ENCODE measurements around the gene C10orf143. TPM values are rescaled to one million over a fixed set of nuclear protein-coding genes. Genes with fewer than 3 reads are reported as not detected.

Gene C10orf143
- total and polyA plus RNA-seq, 2 of the 8 experiments (the other 6 are each of a cell fraction or from before 2014, with no cell fraction given): 1.6 to 2.0 TPM

GRCh38 chr10:130140425-130140824, 29.8 kb upstream of the C10orf143 start:
- no peak overlapping the region for H3K14ac ChIP-seq (ENCODE audit: insufficient read length)
- 89% methylated on average over 1 of the region's 1 CpG; no CpG with 5 or more reads in 1 of the 2 experiments for WGBS, 2 experiments (ENCODE audit: extremely low coverage in 1 of 2, insufficient coverage in 1 of 2, insufficient read length in 1 of 2, insufficient replicate concordance in 2 of 2, low coverage in 1 of 2, low lambda C conversion rate in 2 of 2, missing lambda C conversion rate in 1 of 2)
- no peak overlapping the region for H3K9ac ChIP-seq (replicated peaks in 1 of 4; ENCODE audit: extremely low read depth in 1 of 4, low read depth in 3 of 4, low read length in 3 of 4)
- no peak overlapping the region for H2BK12ac ChIP-seq (ENCODE audit: low read depth, low read length)
- no peaks in the 10 kb centered on the region for H3K9me3 ChIP-seq (ENCODE audit: insufficient read depth in 2 of 2, low read depth in 1 of 2, low read length in 1 of 2)
- no peak overlapping the region for H2BK15ac ChIP-seq (ENCODE audit: low read length)
- no peak overlapping the region for H3K4me3 ChIP-seq (ENCODE audit: extremely low read depth in 1 of 4, insufficient read depth in 2 of 4, low read depth in 3 of 4, low read length in 4 of 4)
- DNase-seq (ENCODE audit: low read depth in 1 of 2, low spot score in 2 of 2): no peak
- no peak overlapping the region for H2AK5ac ChIP-seq (ENCODE audit: low read depth, low read length)
- H3K27me3 ChIP-seq (replicated peaks in 1 of 4; ENCODE audit: control insufficient read depth in 3 of 4, extremely low read depth in 1 of 4, insufficient read depth in 3 of 4, low read length in 3 of 4): no peaks in the 10 kb centered on the region
- H3K79me1 ChIP-seq (ENCODE audit: low read depth, low read length): peaks cover 2% of the 10 kb centered on the region; the same call in 1 of the 2 replicates
- H3K23ac ChIP-seq (ENCODE audit: insufficient read length): no peak overlapping the region
- H3K4ac ChIP-seq (replicated peaks; ENCODE audit: insufficient read length, low read depth, low read length): no peak overlapping the region
- no peak overlapping the region for H2AFZ ChIP-seq (ENCODE audit: low read length)
- H3K79me2 ChIP-seq (ENCODE audit: control insufficient read depth in 1 of 2, insufficient read depth in 2 of 2, low read length in 2 of 2): peaks cover 29 to 87% of the 10 kb centered on the region in 2 experiments
- H4K5ac ChIP-seq (ENCODE audit: insufficient read length, low read depth, low read length): no peak overlapping the region
- H2BK5ac ChIP-seq (ENCODE audit: low read depth, low read length): no peak overlapping the region
- H3K23me2 ChIP-seq (ENCODE audit: low read depth, low read length): peaks cover 11% of the 10 kb centered on the region; the same call in 1 of the 2 replicates
- POLR2A ChIA-PET (ENCODE audit: partially characterized antibody): interaction anchor here (4.7 kb wide), 1 partner anchor 30 kb away, joined by 28 read pairs; the partner anchor contains the start of gene C10orf143
- H3K56ac ChIP-seq (replicated peaks; ENCODE audit: insufficient read length, low read depth, low read length): no peak overlapping the region
- no peak overlapping the region for H4K8ac ChIP-seq (ENCODE audit: extremely low read depth, insufficient read depth, low read length)
- CTCF ChIA-PET (ENCODE audit: partially characterized antibody): interaction anchor here (1.9 kb wide), 1 partner anchor 13 kb away, joined by 5 read pairs; no protein-coding TSS in a partner anchor
- H2BK120ac ChIP-seq (replicated peaks; ENCODE audit: low read depth, low read length): no peak overlapping the region
- no peak overlapping the region for H3K27ac ChIP-seq (ENCODE audit: low read depth, low read length)
- H4K20me1 ChIP-seq (replicated peaks in 1 of 2; ENCODE audit: control insufficient read depth in 1 of 2, insufficient read depth in 2 of 2, low read length in 2 of 2): peaks cover 8 to 24% of the 10 kb centered on the region in 2 experiments
- no peaks in the 10 kb centered on the region for H3K36me3 ChIP-seq (ENCODE audit: control insufficient read depth in 2 of 4, insufficient read depth in 4 of 4, low read length in 3 of 4)
- H4K91ac ChIP-seq (replicated peaks; ENCODE audit: insufficient read length, low read length): no peak overlapping the region
- H2BK20ac ChIP-seq (ENCODE audit: low read length): no peak overlapping the region
- H3K4me2 ChIP-seq (ENCODE audit: insufficient read depth in 1 of 2, low read depth in 2 of 2, low read length in 2 of 2): no peak overlapping the region
- H3K4me1 ChIP-seq (replicated peaks in 1 of 4; ENCODE audit: control insufficient read depth in 3 of 4, insufficient read depth in 4 of 4, low read length in 3 of 4): peaks cover 2 to 7% (median 4%) of the 10 kb centered on the region in 4 experiments; a peak in 5 of 7 replicates
- H3K18ac ChIP-seq (ENCODE audit: extremely low read depth, low read length): no peak overlapping the region
- no peak for FAIRE-seq
- TF ChIP-seq ASH2L (IDR thresholded peaks at IDR 0.05; ENCODE audit: low read length): no peak
- TF ChIP-seq RBBP5 (IDR thresholded peaks at IDR 0.05; ENCODE audit: borderline replicate concordance, low read depth, low read length): no peak
- no peak for TF ChIP-seq PHF8 (conservative IDR thresholded peaks at IDR 0.05; ENCODE audit: low read depth, low read length)
- TF ChIP-seq RXRA (IDR thresholded peaks at IDR 0.05; ENCODE audit: insufficient read depth, low read depth, low read length): no peak
- TF ChIP-seq MAFK (IDR thresholded peaks at IDR 0.05; ENCODE audit: low read depth, low read length): no peak
- no peak for TF ChIP-seq EZH2 (IDR thresholded peaks at IDR 0.05; ENCODE audit: low read depth, low read length, severe bottlenecking)
- no peak for TF ChIP-seq RFX5 (IDR thresholded peaks at IDR 0.05; ENCODE audit: borderline replicate concordance, low read depth, low read length)
- no peak for TF ChIP-seq SIX5 (IDR thresholded peaks at IDR 0.05; ENCODE audit: low read depth, low read length)
- TF ChIP-seq, protein P1, sequence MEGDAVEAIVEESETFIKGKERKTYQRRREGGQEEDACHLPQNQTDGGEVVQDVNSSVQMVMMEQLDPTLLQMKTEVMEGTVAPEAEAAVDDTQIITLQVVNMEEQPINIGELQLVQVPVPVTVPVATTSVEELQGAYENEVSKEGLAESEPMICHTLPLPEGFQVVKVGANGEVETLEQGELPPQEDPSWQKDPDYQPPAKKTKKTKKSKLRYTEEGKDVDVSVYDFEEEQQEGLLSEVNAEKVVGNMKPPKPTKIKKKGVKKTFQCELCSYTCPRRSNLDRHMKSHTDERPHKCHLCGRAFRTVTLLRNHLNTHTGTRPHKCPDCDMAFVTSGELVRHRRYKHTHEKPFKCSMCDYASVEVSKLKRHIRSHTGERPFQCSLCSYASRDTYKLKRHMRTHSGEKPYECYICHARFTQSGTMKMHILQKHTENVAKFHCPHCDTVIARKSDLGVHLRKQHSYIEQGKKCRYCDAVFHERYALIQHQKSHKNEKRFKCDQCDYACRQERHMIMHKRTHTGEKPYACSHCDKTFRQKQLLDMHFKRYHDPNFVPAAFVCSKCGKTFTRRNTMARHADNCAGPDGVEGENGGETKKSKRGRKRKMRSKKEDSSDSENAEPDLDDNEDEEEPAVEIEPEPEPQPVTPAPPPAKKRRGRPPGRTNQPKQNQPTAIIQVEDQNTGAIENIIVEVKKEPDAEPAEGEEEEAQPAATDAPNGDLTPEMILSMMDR (IDR thresholded peaks at IDR 0.05; ENCODE audit: control extremely low read depth in 1 of 3, insufficient read depth in 1 of 3, low read depth in 1 of 3, low read length in 3 of 3): no peak
- no peak for TF ChIP-seq E2F6 (IDR thresholded peaks at IDR 0.05)

Measured in H1 (cell line).